GM12878 (cell line): Measurements from ENCODE around the gene CARHSP1. TPM values are rescaled to one million over a fixed set of nuclear protein-coding genes. Genes with fewer than 3 reads are reported as not detected.

Experiments used
- ATAC-seq: fragments of 200-7000 bp; cut with Tn5 transposase; 3 replicates; pipeline ENCODE4 v1.9.1; 2020; ENCODE audit warnings: mild to moderate bottlenecking, moderate library complexity
- BruUV-seq: library from RNA; stranded (reverse); fragments of 400-500 nt; replicated peaks from 2 replicates; lab custom pipeline; 2021; lab: Mats Ljungman, UMichigan
- CTCF ChIA-PET: fragments of 300-600 bp; sonication (Branson Sonifier 250); formaldehyde crosslinking; extraction: SDS; loops from one replicate; lab custom pipeline; 2021; ENCODE audit warnings: inconsistent platforms; lab: Yijun Ruan, JAX
- POLR2A ChIA-PET: fragments of 350-600 bp; formaldehyde crosslinking; extraction: SDS; loops from one replicate; lab custom pipeline; 2021; ENCODE audit warnings: inconsistent platforms; lab: Charles Lee
- RAD21 ChIA-PET: fragments of 300-600 bp; sonication (Branson Sonifier 250); formaldehyde crosslinking; loops from one replicate; lab custom pipeline; 2023; ENCODE audit warnings: antibody characterized with exemption; ENCODE audit not compliant: unreplicated experiment; lab: Charles Lee
- SMC1A ChIA-PET: fragments of 300-600 bp; sonication (Branson Sonifier 250); formaldehyde crosslinking; loops from one replicate; lab custom pipeline; 2023; ENCODE audit not compliant: unreplicated experiment, uncharacterized antibody; lab: Charles Lee
- DNase-seq: peaks from one replicate; pipeline ENCODE4 v3.0.0-alpha.2; 2011; ENCODE audit warnings: low read depth, low spot score
- FAIRE-seq: peaks from 3 replicates; lab custom pipeline; 2011; peaks lifted over from hg19 to GRCh38; lab: Jason Lieb, UNC
- H2AFZ ChIP-seq: 2 replicates; pipeline ENCODE4 v1.6.0; 2011; ENCODE audit warnings: low read depth, low read length, control low read depth; ENCODE audit not compliant: control insufficient read depth
- H3K27ac ChIP-seq: 2 replicates; pipeline ENCODE4 v1.5.1; 2011; ENCODE audit warnings: control low read depth; ENCODE audit not compliant: control insufficient read depth, insufficient read depth
- H3K27me3 ChIP-seq, 2 experiments: replicated peaks in 1 of 2; 2 replicates each; pipeline versions ENCODE4 v1.6.0 to v1.6.1; 2011; ENCODE audit warnings: low read length in 1 of 2; ENCODE audit not compliant: control insufficient read depth in 2 of 2, insufficient read depth in 2 of 2
- H3K36me3 ChIP-seq, 2 experiments: 2 replicates each; pipeline ENCODE4 v1.5.1; 2011; ENCODE audit warnings: low read length in 1 of 2; ENCODE audit not compliant: control insufficient read depth in 2 of 2, insufficient read depth in 2 of 2
- H3K4me1 ChIP-seq: 2 replicates; pipeline ENCODE4 v1.6.1; 2011; ENCODE audit warnings: mild to moderate bottlenecking, low read length, moderate library complexity, mixed read lengths; ENCODE audit not compliant: control insufficient read depth, insufficient read depth
- H3K4me2 ChIP-seq: 2 replicates; pipeline ENCODE4 v1.6.0; 2011; ENCODE audit warnings: control low read depth; ENCODE audit not compliant: control insufficient read depth, insufficient read depth
- H3K4me3 ChIP-seq: fragments of 200-600 bp; sonication (generic); 2 replicates; pipeline ENCODE4 v1.5.1; 2016
- H3K79me2 ChIP-seq: 2 replicates; pipeline ENCODE4 v1.6.0; 2011; ENCODE audit warnings: low read length; ENCODE audit not compliant: control insufficient read depth, insufficient read depth
- H3K9ac ChIP-seq: 2 replicates; pipeline ENCODE4 v1.8.0; 2011; ENCODE audit warnings: low read length, control low read depth, mixed read lengths; ENCODE audit not compliant: control insufficient read depth, insufficient read depth
- H3K9me3 ChIP-seq: replicated peaks from 3 replicates; pipeline ENCODE4 v1.5.1; 2011; ENCODE audit warnings: mild to moderate bottlenecking, low read length; ENCODE audit not compliant: control insufficient read depth, insufficient read depth
- H4K20me1 ChIP-seq: 2 replicates; pipeline ENCODE4 v1.6.0; 2011; ENCODE audit not compliant: control insufficient read depth, insufficient read depth
- BMI1 ChIP-seq: fragments of 450-650 bp; IDR thresholded peaks from 2 replicates; pipeline ENCODE4 v1.6.1; 2016; ENCODE audit warnings: mild to moderate bottlenecking, moderate library complexity, borderline replicate concordance
- SIN3A ChIP-seq: IDR thresholded peaks from 2 replicates; pipeline ENCODE4 v1.6.1; 2012; ENCODE audit warnings: low read depth, low read length, improper control_type of control experiment
- WGBS: methylation state at CpG from one replicate; pipeline ENCODE4 v1.1.6; 2016; ENCODE audit warnings: low lambda C conversion rate; ENCODE audit not compliant: insufficient replicate concordance, insufficient coverage; ENCODE audit errors: missing lambda C conversion rate; 5-methylcytosine and 5-hydroxymethylcytosine counted together
- in situ Hi-C: fragments of 300-500 bp; cut with MboI; formaldehyde crosslinking; loops from 9 replicates; pipeline ENCODE4 v1.14.3; 2018; ENCODE audit warnings: mixed read lengths
- intact Hi-C: fragments of 100-400 bp; cut with micrococcal nuclease; formaldehyde crosslinking; loops from one replicate; pipeline ENCODE4 v1.14.2; 2022; ENCODE audit not compliant: unreplicated experiment
- polyA plus RNA-seq, 11 experiments: library from polyadenylated mRNA; depleted of rRNA in 4 of 11; unstranded in 6 of 11; stranded (reverse) in 5 of 11; fragments of >200 nt; fragmentation: Nextera tagmentation in 4 of 11; fragmentation: Illumina TruSeq in 1 of 11; extraction: Ambion mirVana in 4 of 11; extraction: Trizol in 1 of 11; gene quantifications; 1 replicate in 1 of 11; 2 replicates in 10 of 11; pipeline versions ENCODE4 v1.2.1 to v1.2.3, GENCODE V29; 2011 to 2016; ENCODE audit warnings: inconsistent platforms in 2 of 11, missing spikeins in 2 of 11, low read depth in 1 of 11
- total RNA-seq, 4 experiments: library from RNA; depleted of rRNA in 3 of 4; stranded (reverse); fragments of >200 nt in 3 of 4; fragmentation: Illumina TruSeq in 1 of 4; extraction: Trizol in 1 of 4; gene quantifications; 2 replicates each; pipeline versions ENCODE4 v1.2.1 to v1.2.3, GENCODE V29; 2013 to 2021
- TF ChIP-seq, protein P1 (sequence below): fragments of 450-650 bp; IDR thresholded peaks from 2 replicates; pipeline ENCODE4 v1.6.1; 2018; ENCODE audit warnings: mild to moderate bottlenecking, low read depth, moderate library complexity; ENCODE audit not compliant: partially characterized antibody
- TF ChIP-seq, protein P2 (sequence below): fragments of 450-650 bp; IDR thresholded peaks from 2 replicates; pipeline ENCODE4 v1.6.1; 2017; ENCODE audit warnings: mild to moderate bottlenecking, moderate library complexity

Gene CARHSP1
- total and polyA plus RNA-seq, 10 of the 15 experiments (the other 5 are each of a cell fraction or from before 2014, with no cell fraction given): 5.5 to 112 (median 67.0) TPM

DNA sequence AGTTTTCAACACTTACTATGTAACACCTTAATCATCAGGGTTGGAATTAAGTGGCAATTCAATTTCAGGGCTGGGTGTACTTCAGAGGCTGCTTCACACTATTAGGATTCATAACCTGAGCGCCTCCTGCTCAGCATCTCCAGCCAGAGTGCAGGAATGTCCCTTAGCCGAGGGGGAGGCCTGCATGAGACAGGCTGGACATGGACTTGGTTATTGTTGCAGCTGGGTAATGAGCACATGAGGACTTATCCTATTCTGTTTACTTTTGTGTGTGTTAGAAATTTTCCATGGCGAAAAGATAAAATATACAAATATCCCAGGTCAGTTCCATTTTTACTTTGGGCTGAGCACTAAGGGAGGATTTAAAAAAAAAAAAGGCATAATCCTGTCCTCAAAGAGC is 60.8 kb downstream of the CARHSP1 start:
- ChIA-PET CTCF (no interaction called here), POLR2A (interaction anchor here (1.2 kb wide), 1 partner anchor 11 kb away, joined by 3 read pairs; no protein-coding TSS in a partner anchor), SMC1A (no interaction called here), RAD21 (no interaction called here)
- H3K4me3 ChIP-seq: no peak overlapping the region
- no peak for FAIRE-seq
- peaks cover 7% of the 10 kb centered on the region for H3K79me2 ChIP-seq
- no peaks in the 10 kb centered on the region for H4K20me1 ChIP-seq
- 100% methylated on average over 3 of the region's 3 CpGs for WGBS
- no peaks in the 10 kb centered on the region for H3K27me3 ChIP-seq
- H3K9me3 ChIP-seq: no peaks in the 10 kb centered on the region
- H3K9ac ChIP-seq: no peak overlapping the region
- BruUV-seq: no TSS peak
- no peaks in the 10 kb centered on the region for H3K4me1 ChIP-seq
- TF ChIP-seq SIN3A (no peak), BMI1 (no peak)
- TF ChIP-seq, protein P1, sequence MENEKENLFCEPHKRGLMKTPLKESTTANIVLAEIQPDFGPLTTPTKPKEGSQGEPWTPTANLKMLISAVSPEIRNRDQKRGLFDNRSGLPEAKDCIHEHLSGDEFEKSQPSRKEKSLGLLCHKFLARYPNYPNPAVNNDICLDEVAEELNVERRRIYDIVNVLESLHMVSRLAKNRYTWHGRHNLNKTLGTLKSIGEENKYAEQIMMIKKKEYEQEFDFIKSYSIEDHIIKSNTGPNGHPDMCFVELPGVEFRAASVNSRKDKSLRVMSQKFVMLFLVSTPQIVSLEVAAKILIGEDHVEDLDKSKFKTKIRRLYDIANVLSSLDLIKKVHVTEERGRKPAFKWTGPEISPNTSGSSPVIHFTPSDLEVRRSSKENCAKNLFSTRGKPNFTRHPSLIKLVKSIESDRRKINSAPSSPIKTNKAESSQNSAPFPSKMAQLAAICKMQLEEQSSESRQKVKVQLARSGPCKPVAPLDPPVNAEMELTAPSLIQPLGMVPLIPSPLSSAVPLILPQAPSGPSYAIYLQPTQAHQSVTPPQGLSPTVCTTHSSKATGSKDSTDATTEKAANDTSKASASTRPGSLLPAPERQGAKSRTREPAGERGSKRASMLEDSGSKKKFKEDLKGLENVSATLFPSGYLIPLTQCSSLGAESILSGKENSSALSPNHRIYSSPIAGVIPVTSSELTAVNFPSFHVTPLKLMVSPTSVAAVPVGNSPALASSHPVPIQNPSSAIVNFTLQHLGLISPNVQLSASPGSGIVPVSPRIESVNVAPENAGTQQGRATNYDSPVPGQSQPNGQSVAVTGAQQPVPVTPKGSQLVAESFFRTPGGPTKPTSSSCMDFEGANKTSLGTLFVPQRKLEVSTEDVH: no peak
- TF ChIP-seq, protein P2, sequence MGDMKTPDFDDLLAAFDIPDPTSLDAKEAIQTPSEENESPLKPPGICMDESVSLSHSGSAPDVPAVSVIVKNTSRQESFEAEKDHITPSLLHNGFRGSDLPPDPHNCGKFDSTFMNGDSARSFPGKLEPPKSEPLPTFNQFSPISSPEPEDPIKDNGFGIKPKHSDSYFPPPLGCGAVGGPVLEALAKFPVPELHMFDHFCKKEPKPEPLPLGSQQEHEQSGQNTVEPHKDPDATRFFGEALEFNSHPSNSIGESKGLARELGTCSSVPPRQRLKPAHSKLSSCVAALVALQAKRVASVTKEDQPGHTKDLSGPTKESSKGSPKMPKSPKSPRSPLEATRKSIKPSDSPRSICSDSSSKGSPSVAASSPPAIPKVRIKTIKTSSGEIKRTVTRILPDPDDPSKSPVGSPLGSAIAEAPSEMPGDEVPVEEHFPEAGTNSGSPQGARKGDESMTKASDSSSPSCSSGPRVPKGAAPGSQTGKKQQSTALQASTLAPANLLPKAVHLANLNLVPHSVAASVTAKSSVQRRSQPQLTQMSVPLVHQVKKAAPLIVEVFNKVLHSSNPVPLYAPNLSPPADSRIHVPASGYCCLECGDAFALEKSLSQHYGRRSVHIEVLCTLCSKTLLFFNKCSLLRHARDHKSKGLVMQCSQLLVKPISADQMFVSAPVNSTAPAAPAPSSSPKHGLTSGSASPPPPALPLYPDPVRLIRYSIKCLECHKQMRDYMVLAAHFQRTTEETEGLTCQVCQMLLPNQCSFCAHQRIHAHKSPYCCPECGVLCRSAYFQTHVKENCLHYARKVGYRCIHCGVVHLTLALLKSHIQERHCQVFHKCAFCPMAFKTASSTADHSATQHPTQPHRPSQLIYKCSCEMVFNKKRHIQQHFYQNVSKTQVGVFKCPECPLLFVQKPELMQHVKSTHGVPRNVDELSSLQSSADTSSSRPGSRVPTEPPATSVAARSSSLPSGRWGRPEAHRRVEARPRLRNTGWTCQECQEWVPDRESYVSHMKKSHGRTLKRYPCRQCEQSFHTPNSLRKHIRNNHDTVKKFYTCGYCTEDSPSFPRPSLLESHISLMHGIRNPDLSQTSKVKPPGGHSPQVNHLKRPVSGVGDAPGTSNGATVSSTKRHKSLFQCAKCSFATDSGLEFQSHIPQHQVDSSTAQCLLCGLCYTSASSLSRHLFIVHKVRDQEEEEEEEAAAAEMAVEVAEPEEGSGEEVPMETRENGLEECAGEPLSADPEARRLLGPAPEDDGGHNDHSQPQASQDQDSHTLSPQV: no peak
- H3K4me2 ChIP-seq: no peak overlapping the region
- in situ Hi-C loops (no loop called here), intact Hi-C loops (no loop called here)
- no peak for DNase-seq
- ATAC-seq: no peak
- H2AFZ ChIP-seq: no peak overlapping the region
- peaks cover 23 to 60% of the 10 kb centered on the region in 2 experiments for H3K36me3 ChIP-seq
- H3K27ac ChIP-seq: no peak overlapping the region
